Measurements from ENCODE around the gene VDR. TPM values are rescaled to one million over a fixed set of nuclear protein-coding genes. Genes with fewer than 3 reads are reported as not detected.

The VDR gene
- total and polyA plus RNA-seq, 2 experiments from 2014 or later, result 3.2 to 4.9 TPM

DNA sequence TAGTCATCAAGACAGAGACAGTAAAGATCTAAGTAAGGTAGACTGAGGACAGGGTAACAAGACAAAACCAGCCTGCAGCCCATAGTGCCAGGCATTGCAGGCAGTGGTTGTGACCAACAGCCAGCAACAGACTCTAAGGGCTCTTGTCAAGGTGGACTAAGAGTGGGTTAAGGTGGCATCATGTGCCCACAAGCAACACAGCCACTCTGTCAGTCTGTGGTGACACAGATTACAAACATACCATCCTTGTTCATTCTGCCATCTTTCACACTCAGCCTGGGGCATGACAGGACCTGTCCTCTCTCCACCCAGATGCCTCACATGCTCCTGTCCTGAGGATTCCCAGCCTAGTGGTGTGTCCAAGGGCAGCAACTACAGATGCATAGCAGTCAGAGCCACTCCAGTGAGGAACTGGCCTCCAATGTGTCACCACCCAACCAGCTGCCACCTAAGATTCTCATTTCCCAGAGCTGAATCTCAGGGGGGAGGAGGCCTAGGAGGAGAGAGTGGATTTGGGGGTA is 28.3 kb downstream of the VDR start:
- Histone ChIP-seq H3K79me2 (no peaks in the 10 kb centered on the region), H3K27ac (no peak overlapping the region)
- DNase-seq (ENCODE audit: low spot score), result no peak

DNA sequence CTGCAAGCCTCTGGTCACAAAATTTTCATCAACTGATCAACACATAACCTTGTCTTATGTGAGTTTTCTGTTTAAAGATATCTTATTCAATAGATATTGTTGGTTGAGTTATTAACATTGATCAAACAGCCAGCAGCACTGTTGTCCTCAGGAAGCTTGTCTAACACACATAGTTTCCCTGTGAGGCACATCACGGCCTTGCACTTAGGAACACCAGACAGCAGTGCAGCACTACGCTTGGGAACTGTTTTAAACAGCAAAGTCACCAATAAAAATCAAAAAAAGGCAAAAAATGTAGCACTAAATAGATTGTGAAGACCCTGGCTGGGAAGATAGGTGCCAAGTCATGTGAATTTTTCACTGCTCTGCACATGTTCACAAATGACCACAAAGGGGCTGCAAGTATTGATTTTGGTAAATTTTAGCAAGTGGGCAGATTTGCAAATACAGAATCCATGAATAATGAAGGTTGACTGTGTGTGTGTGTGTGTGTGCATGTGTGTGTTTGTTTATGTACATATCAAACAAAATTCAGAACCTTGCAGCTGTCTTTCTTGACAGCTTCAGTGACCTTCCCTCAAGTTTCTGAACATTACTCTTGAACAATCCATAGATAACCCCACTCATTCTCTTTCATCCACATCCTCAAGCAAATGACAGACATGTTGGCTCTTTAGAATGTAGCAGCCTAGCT is 28.9 kb downstream of the VDR start:
- TF ChIP-seq, protein P1, sequence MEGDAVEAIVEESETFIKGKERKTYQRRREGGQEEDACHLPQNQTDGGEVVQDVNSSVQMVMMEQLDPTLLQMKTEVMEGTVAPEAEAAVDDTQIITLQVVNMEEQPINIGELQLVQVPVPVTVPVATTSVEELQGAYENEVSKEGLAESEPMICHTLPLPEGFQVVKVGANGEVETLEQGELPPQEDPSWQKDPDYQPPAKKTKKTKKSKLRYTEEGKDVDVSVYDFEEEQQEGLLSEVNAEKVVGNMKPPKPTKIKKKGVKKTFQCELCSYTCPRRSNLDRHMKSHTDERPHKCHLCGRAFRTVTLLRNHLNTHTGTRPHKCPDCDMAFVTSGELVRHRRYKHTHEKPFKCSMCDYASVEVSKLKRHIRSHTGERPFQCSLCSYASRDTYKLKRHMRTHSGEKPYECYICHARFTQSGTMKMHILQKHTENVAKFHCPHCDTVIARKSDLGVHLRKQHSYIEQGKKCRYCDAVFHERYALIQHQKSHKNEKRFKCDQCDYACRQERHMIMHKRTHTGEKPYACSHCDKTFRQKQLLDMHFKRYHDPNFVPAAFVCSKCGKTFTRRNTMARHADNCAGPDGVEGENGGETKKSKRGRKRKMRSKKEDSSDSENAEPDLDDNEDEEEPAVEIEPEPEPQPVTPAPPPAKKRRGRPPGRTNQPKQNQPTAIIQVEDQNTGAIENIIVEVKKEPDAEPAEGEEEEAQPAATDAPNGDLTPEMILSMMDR (IDR thresholded peaks at IDR 0.05; ENCODE audit: poor library complexity), result no peak
- TF ChIP-seq EZH2phosphoT487 (IDR thresholded peaks at IDR 0.05; ENCODE audit: low read depth, severe bottlenecking, unreplicated experiment) (no peak), EZH2 (IDR thresholded peaks at IDR 0.05; ENCODE audit: borderline replicate concordance) (no peak)
- Histone ChIP-seq H3K9me3 (ENCODE audit: low read depth) (no peaks in the 10 kb centered on the region), H3K27ac (no peak overlapping the region), H3K27me3 (no peaks in the 10 kb centered on the region), H3K9me2 (replicated peaks; ENCODE audit: insufficient read depth) (no peaks in the 10 kb centered on the region), H3K36me3 (replicated peaks; ENCODE audit: insufficient read depth, low read depth) (no peaks in the 10 kb centered on the region), H2AFZ (no peak overlapping the region), H3K4me3 (no peak overlapping the region), H3K4me1 (ENCODE audit: insufficient read depth) (no peaks in the 10 kb centered on the region), H4K20me1 (ENCODE audit: insufficient read depth, poor library complexity, severe bottlenecking) (no peaks in the 10 kb centered on the region), H3K79me2 (no peaks in the 10 kb centered on the region), H3K4me2 (no peak overlapping the region)
- whole genome bisulfite sequencing (ENCODE audit: low lambda C conversion rate, missing lambda C conversion rate), result 87% methylated on average over 2 of the region's 2 CpGs
- DNase-seq (ENCODE audit: low spot score), result no peak

More for the DNA sequence above, 28.3 kb downstream of the VDR start:
- no peak overlapping the region for H3K4me3 ChIP-seq
- H3K27me3 ChIP-seq, result no peaks in the 10 kb centered on the region
- no peaks in the 10 kb centered on the region for H3K9me3 ChIP-seq (ENCODE audit: low read depth)
- H4K20me1 ChIP-seq (ENCODE audit: insufficient read depth, poor library complexity, severe bottlenecking), result no peaks in the 10 kb centered on the region
- no peaks in the 10 kb centered on the region for H3K36me3 ChIP-seq (replicated peaks; ENCODE audit: insufficient read depth, low read depth)
- no peaks in the 10 kb centered on the region for H3K9me2 ChIP-seq (replicated peaks; ENCODE audit: insufficient read depth)
- H2AFZ ChIP-seq, result no peak overlapping the region
- H3K4me1 ChIP-seq (ENCODE audit: insufficient read depth), result no peaks in the 10 kb centered on the region
- no peak overlapping the region for H3K4me2 ChIP-seq
- TF ChIP-seq EZH2phosphoT487 (IDR thresholded peaks at IDR 0.05; ENCODE audit: low read depth, severe bottlenecking, unreplicated experiment) (no peak), EZH2 (IDR thresholded peaks at IDR 0.05; ENCODE audit: borderline replicate concordance) (no peak)
- TF ChIP-seq, protein P1 (IDR thresholded peaks at IDR 0.05; ENCODE audit: poor library complexity), result no peak

DNA sequence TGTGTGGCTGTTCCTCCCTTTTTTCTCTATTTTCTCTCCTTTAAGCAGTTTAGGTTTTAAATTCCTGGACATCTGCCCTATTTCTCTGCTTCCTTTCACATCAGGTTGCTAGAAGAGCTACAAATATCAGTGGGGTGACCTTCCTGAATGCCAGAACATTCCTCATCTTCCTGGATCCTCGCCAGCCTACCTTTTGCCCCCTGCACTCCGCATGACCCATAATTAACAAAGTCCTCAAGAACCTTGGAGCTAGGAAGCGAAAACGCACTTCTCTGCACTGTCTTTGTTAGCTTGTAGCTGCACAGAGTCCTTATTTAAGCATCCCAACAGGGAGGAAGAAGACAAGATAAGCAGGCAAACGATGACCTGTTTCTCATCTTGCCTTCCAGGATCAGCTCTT is 30.5 kb downstream of the VDR start:
- Histone ChIP-seq H3K27me3 (no peaks in the 10 kb centered on the region), H3K9me3 (ENCODE audit: low read depth) (no peaks in the 10 kb centered on the region), H3K4me1 (ENCODE audit: insufficient read depth) (no peaks in the 10 kb centered on the region), H4K20me1 (ENCODE audit: insufficient read depth, poor library complexity, severe bottlenecking) (no peaks in the 10 kb centered on the region), H3K79me2 (no peaks in the 10 kb centered on the region), H2AFZ (no peak overlapping the region), H3K9me2 (replicated peaks; ENCODE audit: insufficient read depth) (no peaks in the 10 kb centered on the region), H3K4me2 (no peak overlapping the region), H3K27ac (no peak overlapping the region), H3K4me3 (no peak overlapping the region), H3K36me3 (replicated peaks; ENCODE audit: insufficient read depth, low read depth) (no peaks in the 10 kb centered on the region)
- 70% methylated on average over 5 of the region's 5 CpGs for WGBS (ENCODE audit: low lambda C conversion rate, missing lambda C conversion rate)
- DNase-seq (ENCODE audit: low spot score), result no peak
- TF ChIP-seq EZH2 (IDR thresholded peaks at IDR 0.05; ENCODE audit: borderline replicate concordance), result no peak
- TF ChIP-seq, protein P1 (IDR thresholded peaks at IDR 0.05; ENCODE audit: poor library complexity), result no peak
- no peak for TF ChIP-seq EZH2phosphoT487 (IDR thresholded peaks at IDR 0.05; ENCODE audit: low read depth, severe bottlenecking, unreplicated experiment)
